Measurements from ENCODE around the gene DSTN. TPM values are rescaled to one million over a fixed set of nuclear protein-coding genes. Genes with fewer than 3 reads are reported as not detected.

The DSTN gene
- total RNA-seq, 2 experiments from 2014 or later: 25.5 to 58.1 TPM

DNA sequence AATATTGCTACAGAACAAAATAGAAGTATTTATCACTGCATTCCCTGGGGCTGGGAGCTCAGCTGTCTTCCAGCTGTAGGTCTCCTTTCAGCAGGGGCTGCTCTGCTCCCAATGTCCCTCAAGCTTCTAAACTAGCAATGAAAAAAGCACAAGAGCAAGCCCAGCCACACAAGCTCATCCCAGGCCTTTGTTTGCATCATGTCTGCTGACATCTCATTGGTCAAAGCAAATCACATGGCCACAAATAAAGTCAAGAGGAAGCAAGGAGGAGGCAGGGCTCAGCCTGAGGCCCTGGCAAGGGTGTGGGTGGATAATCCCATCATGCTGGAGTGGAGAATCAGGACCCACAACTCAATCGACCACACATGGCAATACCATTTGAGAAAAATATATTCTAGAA, 36.5 kb upstream of the DSTN start:
- Histone ChIP-seq H3K27ac (ENCODE audit: low read depth, low read length, poor library complexity, severe bottlenecking) (no peak overlapping the region), H3K4me2 (ENCODE audit: low read length) (no peak overlapping the region), H3K4me3 (ENCODE audit: low read depth, low read length, poor library complexity, severe bottlenecking) (no peak overlapping the region), H3K9me3 (ENCODE audit: low read length) (peaks cover 3% of the 10 kb centered on the region; the same call in 1 of the 2 replicates), H3K79me2 (ENCODE audit: insufficient read depth, low read depth, low read length) (no peaks in the 10 kb centered on the region), H3K4me1 (ENCODE audit: insufficient read depth, low read length, poor library complexity, severe bottlenecking) (peaks cover 6% of the 10 kb centered on the region), H3K9me2 (ENCODE audit: insufficient read depth, low read length) (no peaks in the 10 kb centered on the region), H2AFZ (ENCODE audit: low read length) (peak overlapping the region; percentile 62), H4K20me1 (ENCODE audit: insufficient read depth, low read length) (no peaks in the 10 kb centered on the region), H3K36me3 (ENCODE audit: insufficient read depth, low read length) (no peaks in the 10 kb centered on the region)
- ChIA-PET CTCF (ENCODE audit: unreplicated experiment) (no interaction called here), POLR2A (interaction anchor here (0.6 kb wide), 1 partner anchor 478 kb away, joined by 3 read pairs; no protein-coding TSS in a partner anchor)
- intact Hi-C loops (cut with micrococcal nuclease; ENCODE audit: unreplicated experiment): no loop called here
- peak; percentile 39 for DNase-seq (ENCODE audit: low spot score)
- no TSS peak for BruUV-seq (replicated peaks)
- TF ChIP-seq, protein P1, sequence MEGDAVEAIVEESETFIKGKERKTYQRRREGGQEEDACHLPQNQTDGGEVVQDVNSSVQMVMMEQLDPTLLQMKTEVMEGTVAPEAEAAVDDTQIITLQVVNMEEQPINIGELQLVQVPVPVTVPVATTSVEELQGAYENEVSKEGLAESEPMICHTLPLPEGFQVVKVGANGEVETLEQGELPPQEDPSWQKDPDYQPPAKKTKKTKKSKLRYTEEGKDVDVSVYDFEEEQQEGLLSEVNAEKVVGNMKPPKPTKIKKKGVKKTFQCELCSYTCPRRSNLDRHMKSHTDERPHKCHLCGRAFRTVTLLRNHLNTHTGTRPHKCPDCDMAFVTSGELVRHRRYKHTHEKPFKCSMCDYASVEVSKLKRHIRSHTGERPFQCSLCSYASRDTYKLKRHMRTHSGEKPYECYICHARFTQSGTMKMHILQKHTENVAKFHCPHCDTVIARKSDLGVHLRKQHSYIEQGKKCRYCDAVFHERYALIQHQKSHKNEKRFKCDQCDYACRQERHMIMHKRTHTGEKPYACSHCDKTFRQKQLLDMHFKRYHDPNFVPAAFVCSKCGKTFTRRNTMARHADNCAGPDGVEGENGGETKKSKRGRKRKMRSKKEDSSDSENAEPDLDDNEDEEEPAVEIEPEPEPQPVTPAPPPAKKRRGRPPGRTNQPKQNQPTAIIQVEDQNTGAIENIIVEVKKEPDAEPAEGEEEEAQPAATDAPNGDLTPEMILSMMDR (conservative IDR thresholded peaks at IDR 0.05; ENCODE audit: low read length): no peak
- no peak for TF ChIP-seq EZH2phosphoT487 (IDR thresholded peaks at IDR 0.05; ENCODE audit: borderline replicate concordance, low read depth, low read length)

DNA sequence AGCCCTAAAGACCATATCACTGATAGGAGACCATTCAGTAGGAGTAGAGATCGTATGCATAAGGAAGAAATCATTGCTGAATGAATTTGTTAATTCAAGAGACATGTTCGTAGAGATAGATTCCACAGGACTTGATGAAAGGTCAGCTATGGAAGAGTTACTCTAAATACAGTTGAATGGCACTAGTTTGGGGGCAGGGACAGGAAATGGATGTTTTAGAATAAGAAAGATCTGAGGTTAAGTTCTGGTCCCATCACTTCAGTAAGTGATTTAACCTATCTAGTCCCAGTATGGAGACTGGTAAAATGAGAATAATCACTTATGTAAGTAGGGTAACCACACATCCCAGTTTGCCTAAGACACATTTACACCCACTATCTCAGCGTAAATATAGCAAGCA, 35.8 kb upstream of the DSTN start:
- H3K4me2 ChIP-seq (ENCODE audit: low read length): no peak overlapping the region
- peaks cover 3% of the 10 kb centered on the region; the same call in 1 of the 2 replicates for H3K9me3 ChIP-seq (ENCODE audit: low read length)
- peaks cover 6% of the 10 kb centered on the region for H3K4me1 ChIP-seq (ENCODE audit: insufficient read depth, low read length, poor library complexity, severe bottlenecking)
- H4K20me1 ChIP-seq (ENCODE audit: insufficient read depth, low read length): no peaks in the 10 kb centered on the region
- no peaks in the 10 kb centered on the region for H3K9me2 ChIP-seq (ENCODE audit: insufficient read depth, low read length)
- H3K27ac ChIP-seq (ENCODE audit: low read depth, low read length, poor library complexity, severe bottlenecking): no peak overlapping the region
- H2AFZ ChIP-seq (ENCODE audit: low read length): peak overlapping the region; percentile 62; the same call in 1 of the 2 replicates
- no peaks in the 10 kb centered on the region for H3K36me3 ChIP-seq (ENCODE audit: insufficient read depth, low read length)
- H3K79me2 ChIP-seq (ENCODE audit: insufficient read depth, low read depth, low read length): no peaks in the 10 kb centered on the region
- intact Hi-C loops (cut with micrococcal nuclease; ENCODE audit: unreplicated experiment): no loop called here
- ChIA-PET CTCF (ENCODE audit: unreplicated experiment) (interaction anchor here (0.6 kb wide), 1 partner anchor 308 kb away, joined by 3 read pairs; no protein-coding TSS in a partner anchor), POLR2A (no interaction called here)
- no peak overlapping the region for H3K4me3 ChIP-seq (ENCODE audit: low read depth, low read length, poor library complexity, severe bottlenecking)
- BruUV-seq (replicated peaks): no TSS peak
- no peak for TF ChIP-seq EZH2phosphoT487 (IDR thresholded peaks at IDR 0.05; ENCODE audit: borderline replicate concordance, low read depth, low read length)
- TF ChIP-seq, protein P1 (conservative IDR thresholded peaks at IDR 0.05; ENCODE audit: low read length): no peak
- DNase-seq (ENCODE audit: low spot score): no peak

DNA sequence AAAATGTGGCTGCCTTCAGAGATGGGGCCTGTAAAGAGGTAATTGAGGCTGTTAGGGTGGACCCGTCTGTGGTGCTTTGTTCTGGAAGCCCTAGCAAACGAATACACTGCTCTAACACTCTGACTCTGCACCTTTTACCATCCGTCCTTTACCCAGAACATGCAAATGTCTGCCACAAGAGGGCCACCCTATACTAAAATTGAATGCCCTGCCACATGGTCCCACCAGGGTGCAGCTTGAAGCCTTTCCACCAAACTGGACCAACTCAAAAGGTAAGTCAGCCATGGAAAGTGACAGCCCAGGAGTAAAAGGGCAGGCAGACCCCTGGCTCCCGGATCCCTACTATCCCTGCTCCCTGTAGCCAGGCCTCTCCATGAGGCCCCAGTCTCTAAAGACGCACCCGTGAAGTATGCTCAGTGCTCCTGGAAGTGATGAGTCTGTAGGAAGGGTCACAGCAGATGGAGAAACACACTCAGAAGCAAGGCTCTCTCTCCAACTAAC, 32.9 kb upstream of the DSTN start:
- Histone ChIP-seq H3K9me3 (ENCODE audit: low read length) (peaks cover 3% of the 10 kb centered on the region; the same call in 1 of the 2 replicates), H3K4me2 (ENCODE audit: low read length) (no peak overlapping the region), H3K27ac (ENCODE audit: low read depth, low read length, poor library complexity, severe bottlenecking) (no peak overlapping the region), H3K9me2 (ENCODE audit: insufficient read depth, low read length) (no peaks in the 10 kb centered on the region), H3K4me3 (ENCODE audit: low read depth, low read length, poor library complexity, severe bottlenecking) (no peak overlapping the region), H3K79me2 (ENCODE audit: insufficient read depth, low read depth, low read length) (no peaks in the 10 kb centered on the region), H3K36me3 (ENCODE audit: insufficient read depth, low read length) (no peaks in the 10 kb centered on the region), H4K20me1 (ENCODE audit: insufficient read depth, low read length) (no peaks in the 10 kb centered on the region), H3K4me1 (ENCODE audit: insufficient read depth, low read length, poor library complexity, severe bottlenecking) (peaks cover 6% of the 10 kb centered on the region), H2AFZ (ENCODE audit: low read length) (no peak overlapping the region; the same call in 1 of the 2 replicates)
- CTCF ChIA-PET (ENCODE audit: unreplicated experiment): interaction anchor here (1.0 kb wide), 1 partner anchor 34 kb away, joined by 4 read pairs; no protein-coding TSS in a partner anchor
- no peak for TF ChIP-seq EZH2phosphoT487 (IDR thresholded peaks at IDR 0.05; ENCODE audit: borderline replicate concordance, low read depth, low read length)
- TF ChIP-seq, protein P1 (conservative IDR thresholded peaks at IDR 0.05; ENCODE audit: low read length): peak; percentile 90
- POLR2A ChIA-PET: no interaction called here
- no TSS peak for BruUV-seq (replicated peaks)
- DNase-seq (ENCODE audit: low spot score): peak; percentile 78
- intact Hi-C loops (cut with micrococcal nuclease; ENCODE audit: unreplicated experiment): loop anchor here (1.0 to 2.0 kb wide), 3 partner anchors 80 to 402 kb away; no protein-coding TSS in a partner anchor

Measured in OCI-LY7 (cell line).